ENCODE data around the gene LIPE. TPM values are rescaled to one million over a fixed set of nuclear protein-coding genes. Genes with fewer than 3 reads are reported as not detected.

LIPE gene
- total RNA-seq, 1 experiment from 2014 or later: 2.1 TPM

- H3K27me3 ChIP-seq (ENCODE audit: low read length): no peaks in the 10 kb centered on the region
- no peak for ATAC-seq
- H4K20me1 ChIP-seq (ENCODE audit: low read length): no peaks in the 10 kb centered on the region
- DNase-seq: no peak
- TF ChIP-seq EZH2 (IDR thresholded peaks at IDR 0.05; ENCODE audit: low read length, unreplicated experiment) (no peak), EZH2phosphoT487 (IDR thresholded peaks at IDR 0.05; ENCODE audit: borderline replicate concordance, low read length) (no peak)
- TF ChIP-seq, protein P1, sequence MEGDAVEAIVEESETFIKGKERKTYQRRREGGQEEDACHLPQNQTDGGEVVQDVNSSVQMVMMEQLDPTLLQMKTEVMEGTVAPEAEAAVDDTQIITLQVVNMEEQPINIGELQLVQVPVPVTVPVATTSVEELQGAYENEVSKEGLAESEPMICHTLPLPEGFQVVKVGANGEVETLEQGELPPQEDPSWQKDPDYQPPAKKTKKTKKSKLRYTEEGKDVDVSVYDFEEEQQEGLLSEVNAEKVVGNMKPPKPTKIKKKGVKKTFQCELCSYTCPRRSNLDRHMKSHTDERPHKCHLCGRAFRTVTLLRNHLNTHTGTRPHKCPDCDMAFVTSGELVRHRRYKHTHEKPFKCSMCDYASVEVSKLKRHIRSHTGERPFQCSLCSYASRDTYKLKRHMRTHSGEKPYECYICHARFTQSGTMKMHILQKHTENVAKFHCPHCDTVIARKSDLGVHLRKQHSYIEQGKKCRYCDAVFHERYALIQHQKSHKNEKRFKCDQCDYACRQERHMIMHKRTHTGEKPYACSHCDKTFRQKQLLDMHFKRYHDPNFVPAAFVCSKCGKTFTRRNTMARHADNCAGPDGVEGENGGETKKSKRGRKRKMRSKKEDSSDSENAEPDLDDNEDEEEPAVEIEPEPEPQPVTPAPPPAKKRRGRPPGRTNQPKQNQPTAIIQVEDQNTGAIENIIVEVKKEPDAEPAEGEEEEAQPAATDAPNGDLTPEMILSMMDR (conservative IDR thresholded peaks at IDR 0.05; ENCODE audit: low read depth, low read length): no peak
- intact Hi-C loops (cut with micrococcal nuclease): no loop called here
- peaks cover 5% of the 10 kb centered on the region; the same call in 1 of the 2 replicates for H3K36me3 ChIP-seq (ENCODE audit: low read depth, low read length)
- no TSS peak for BruUV-seq (replicated peaks)
- H3K79me2 ChIP-seq (ENCODE audit: low read length): no peaks in the 10 kb centered on the region
- ChIA-PET POLR2A (ENCODE audit: unreplicated experiment) (no interaction called here), CTCF (no interaction called here)
- H3K4me2 ChIP-seq (ENCODE audit: low read length): no peak overlapping the region
- H3K9me3 ChIP-seq (ENCODE audit: low read length): no peaks in the 10 kb centered on the region
- no peaks in the 10 kb centered on the region for H3F3A ChIP-seq (ENCODE audit: low read length, unreplicated experiment)
- H3K27ac ChIP-seq (ENCODE audit: low read length): no peak overlapping the region
- H3K4me1 ChIP-seq (ENCODE audit: insufficient read depth, low read length): no peaks in the 10 kb centered on the region
- H2AFZ ChIP-seq (ENCODE audit: low read length): no peak overlapping the region
- no peak overlapping the region for H3K9ac ChIP-seq (ENCODE audit: low read length)
- H3K4me3 ChIP-seq (ENCODE audit: low read length): no peak overlapping the region
- no peaks in the 10 kb centered on the region for H3K9me2 ChIP-seq (replicated peaks; ENCODE audit: low read length)
Observed at GRCh38 chr19:42368765-42369164, 58.4 kb downstream of the LIPE start.

GRCh38 chr19:42368360-42368759, 58.8 kb downstream of the LIPE start:
- H3K4me1 ChIP-seq (ENCODE audit: insufficient read depth, low read length): no peaks in the 10 kb centered on the region
- no peak overlapping the region for H3K9ac ChIP-seq (ENCODE audit: low read length)
- H3F3A ChIP-seq (ENCODE audit: low read length, unreplicated experiment): no peaks in the 10 kb centered on the region
- H3K79me2 ChIP-seq (ENCODE audit: low read length): no peaks in the 10 kb centered on the region
- ChIA-PET CTCF (no interaction called here), POLR2A (ENCODE audit: unreplicated experiment) (no interaction called here)
- H3K4me2 ChIP-seq (ENCODE audit: low read length): no peak overlapping the region
- no peak overlapping the region for H3K4me3 ChIP-seq (ENCODE audit: low read length)
- BruUV-seq (replicated peaks): no TSS peak
- no peaks in the 10 kb centered on the region for H3K27me3 ChIP-seq (ENCODE audit: low read length)
- no peak for TF ChIP-seq EZH2phosphoT487 (IDR thresholded peaks at IDR 0.05; ENCODE audit: borderline replicate concordance, low read length)
- TF ChIP-seq, protein P1 (conservative IDR thresholded peaks at IDR 0.05; ENCODE audit: low read depth, low read length): no peak
- TF ChIP-seq EZH2 (IDR thresholded peaks at IDR 0.05; ENCODE audit: low read length, unreplicated experiment): no peak
- DNase-seq: no peak
- H3K27ac ChIP-seq (ENCODE audit: low read length): no peak overlapping the region
- no peaks in the 10 kb centered on the region for H4K20me1 ChIP-seq (ENCODE audit: low read length)
- no peak for ATAC-seq
- H3K9me2 ChIP-seq (replicated peaks; ENCODE audit: low read length): no peaks in the 10 kb centered on the region
- H3K9me3 ChIP-seq (ENCODE audit: low read length): no peaks in the 10 kb centered on the region
- no peak overlapping the region for H2AFZ ChIP-seq (ENCODE audit: low read length)
- peaks cover 5% of the 10 kb centered on the region; the same call in 1 of the 2 replicates for H3K36me3 ChIP-seq (ENCODE audit: low read depth, low read length)
- intact Hi-C loops (cut with micrococcal nuclease): no loop called here

DNA sequence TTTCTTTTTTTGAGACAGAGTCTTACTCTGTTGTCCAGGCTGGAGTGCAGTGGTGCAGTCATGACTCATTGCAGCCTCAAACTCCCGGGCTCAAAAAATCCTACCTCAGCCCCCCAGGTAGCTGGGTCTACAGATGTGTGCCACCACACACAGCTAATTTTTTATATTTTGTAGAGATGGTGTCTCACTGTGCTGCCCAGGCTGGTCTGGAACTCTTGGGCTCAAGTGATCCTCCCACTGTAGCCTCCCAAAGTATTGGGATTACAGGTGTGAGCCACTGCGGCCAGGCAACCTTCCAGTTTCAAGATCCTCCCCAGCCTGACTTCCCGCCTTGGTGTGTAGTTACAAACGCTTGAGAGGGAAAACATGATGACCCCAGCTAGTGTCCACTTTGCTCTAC, 59.3 kb downstream of the LIPE start:
- no peak for DNase-seq
- no peak overlapping the region for H3K9ac ChIP-seq (ENCODE audit: low read length)
- ATAC-seq: no peak
- H3K4me1 ChIP-seq (ENCODE audit: insufficient read depth, low read length): no peaks in the 10 kb centered on the region
- no peaks in the 10 kb centered on the region for H3K79me2 ChIP-seq (ENCODE audit: low read length)
- no peak overlapping the region for H3K4me3 ChIP-seq (ENCODE audit: low read length)
- H3K9me3 ChIP-seq (ENCODE audit: low read length): no peaks in the 10 kb centered on the region
- H3K27ac ChIP-seq (ENCODE audit: low read length): no peak overlapping the region
- BruUV-seq (replicated peaks): no TSS peak
- H4K20me1 ChIP-seq (ENCODE audit: low read length): no peaks in the 10 kb centered on the region
- H3K36me3 ChIP-seq (ENCODE audit: low read depth, low read length): peaks cover 5% of the 10 kb centered on the region; the same call in 1 of the 2 replicates
- TF ChIP-seq, protein P1 (conservative IDR thresholded peaks at IDR 0.05; ENCODE audit: low read depth, low read length): no peak
- TF ChIP-seq EZH2phosphoT487 (IDR thresholded peaks at IDR 0.05; ENCODE audit: borderline replicate concordance, low read length) (no peak), EZH2 (IDR thresholded peaks at IDR 0.05; ENCODE audit: low read length, unreplicated experiment) (no peak)
- no peaks in the 10 kb centered on the region for H3K9me2 ChIP-seq (replicated peaks; ENCODE audit: low read length)
- intact Hi-C loops (cut with micrococcal nuclease): no loop called here
- H3F3A ChIP-seq (ENCODE audit: low read length, unreplicated experiment): no peaks in the 10 kb centered on the region
- no peaks in the 10 kb centered on the region for H3K27me3 ChIP-seq (ENCODE audit: low read length)
- ChIA-PET POLR2A (ENCODE audit: unreplicated experiment) (no interaction called here), CTCF (no interaction called here)
- H2AFZ ChIP-seq (ENCODE audit: low read length): no peak overlapping the region
- no peak overlapping the region for H3K4me2 ChIP-seq (ENCODE audit: low read length)

Measured in PC-3 (cell line).